D721Med (cell line): ENCODE measurements around the gene CCR1.

ENCODE experiments used
- DNase-seq: peaks from one replicate; pipeline ENCODE4 v3.0.0; 2011; ENCODE audit warnings: low spot score; ENCODE audit not compliant: insufficient read length
- FAIRE-seq: peaks from 2 replicates; lab custom pipeline; 2011; peaks lifted over from hg19 to GRCh38; lab: Jason Lieb, UNC
- TF ChIP-seq, protein P1 (sequence below): IDR thresholded peaks from 2 replicates; pipeline ENCODE4 v1.5.1; 2012; ENCODE audit warnings: mild to moderate bottlenecking, control low read depth; ENCODE audit not compliant: insufficient read depth; ENCODE audit errors: missing control alignments

CCR1 gene

DNA sequence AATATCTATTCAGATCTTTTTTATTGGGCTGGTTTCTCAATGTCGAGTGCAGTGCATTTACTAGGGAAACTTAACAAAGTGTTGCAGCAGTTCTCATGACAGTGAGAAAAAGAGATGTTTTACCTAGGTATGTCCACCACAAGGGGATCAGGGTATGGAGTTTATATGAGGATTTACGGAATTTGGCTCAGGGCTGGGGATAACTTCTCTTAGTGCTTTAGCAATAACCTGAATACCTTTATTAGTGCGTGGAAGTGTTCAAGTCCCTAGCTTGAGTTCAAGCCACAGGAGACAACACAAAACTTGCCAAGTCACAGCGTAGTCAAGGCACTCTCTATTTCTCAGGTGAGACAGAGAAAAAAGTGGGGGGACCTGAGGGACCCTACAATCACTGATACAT is 30.3 kb upstream of the CCR1 start:
- FAIRE-seq, result no peak
- TF ChIP-seq, protein P1, sequence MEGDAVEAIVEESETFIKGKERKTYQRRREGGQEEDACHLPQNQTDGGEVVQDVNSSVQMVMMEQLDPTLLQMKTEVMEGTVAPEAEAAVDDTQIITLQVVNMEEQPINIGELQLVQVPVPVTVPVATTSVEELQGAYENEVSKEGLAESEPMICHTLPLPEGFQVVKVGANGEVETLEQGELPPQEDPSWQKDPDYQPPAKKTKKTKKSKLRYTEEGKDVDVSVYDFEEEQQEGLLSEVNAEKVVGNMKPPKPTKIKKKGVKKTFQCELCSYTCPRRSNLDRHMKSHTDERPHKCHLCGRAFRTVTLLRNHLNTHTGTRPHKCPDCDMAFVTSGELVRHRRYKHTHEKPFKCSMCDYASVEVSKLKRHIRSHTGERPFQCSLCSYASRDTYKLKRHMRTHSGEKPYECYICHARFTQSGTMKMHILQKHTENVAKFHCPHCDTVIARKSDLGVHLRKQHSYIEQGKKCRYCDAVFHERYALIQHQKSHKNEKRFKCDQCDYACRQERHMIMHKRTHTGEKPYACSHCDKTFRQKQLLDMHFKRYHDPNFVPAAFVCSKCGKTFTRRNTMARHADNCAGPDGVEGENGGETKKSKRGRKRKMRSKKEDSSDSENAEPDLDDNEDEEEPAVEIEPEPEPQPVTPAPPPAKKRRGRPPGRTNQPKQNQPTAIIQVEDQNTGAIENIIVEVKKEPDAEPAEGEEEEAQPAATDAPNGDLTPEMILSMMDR, result no peak
- no peak for DNase-seq

DNA sequence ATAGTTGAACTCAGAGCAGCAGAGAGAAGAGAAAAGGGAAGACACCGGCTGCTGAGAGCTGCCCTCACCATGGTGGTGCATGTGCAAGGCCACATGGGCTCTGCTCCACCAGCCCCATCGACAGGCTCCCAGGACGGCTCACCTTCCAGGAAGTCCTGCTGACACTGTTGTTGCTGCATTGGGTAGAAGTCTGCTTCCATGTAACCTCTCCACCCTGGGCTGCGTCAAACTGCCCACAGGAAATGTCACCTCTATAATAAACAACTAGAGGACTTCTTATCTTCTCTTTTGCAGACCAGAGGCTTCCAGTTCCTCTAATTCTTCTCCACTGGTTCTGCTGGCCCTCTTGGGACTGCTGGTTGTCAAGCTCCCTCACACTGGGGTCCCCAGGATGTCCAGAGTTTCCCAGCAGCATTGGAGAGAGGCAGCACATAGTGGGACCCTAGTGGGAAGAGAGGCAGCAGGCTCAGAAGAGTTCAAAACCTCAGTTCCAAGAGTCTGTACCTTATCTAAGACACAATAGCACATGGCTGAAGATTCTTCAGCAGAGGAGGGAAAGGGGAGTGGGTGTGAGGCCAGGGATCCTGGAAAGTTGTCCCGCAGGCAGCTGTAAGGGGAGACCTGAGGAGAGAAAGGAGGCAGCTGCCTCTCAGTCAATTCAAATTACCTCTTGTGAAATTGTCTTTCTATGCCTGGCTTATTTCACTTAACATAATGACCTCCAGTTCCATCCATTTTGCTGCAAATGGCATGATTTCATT is 28.4 kb upstream of the CCR1 start:
- no peak for FAIRE-seq
- TF ChIP-seq, protein P1, result no peak
- no peak for DNase-seq

GRCh38 chr3:46235425-46235824 is 27.3 kb upstream of the CCR1 start:
- TF ChIP-seq, protein P1, result no peak
- no peak for DNase-seq
- FAIRE-seq, result no peak

GRCh38 chr3:46233194-46233593 is 25.1 kb upstream of the CCR1 start:
- FAIRE-seq, result no peak
- TF ChIP-seq, protein P1, result no peak

GRCh38 chr3:46231323-46231722 is 23.2 kb upstream of the CCR1 start:
- TF ChIP-seq, protein P1, result no peak
- no peak for DNase-seq
- no peak for FAIRE-seq

More at GRCh38 chr3:46233194-46233593, 25.1 kb upstream of the CCR1 start:
- DNase-seq, result no peak

- FAIRE-seq (peak; percentile 48), DNase-seq (no peak)
- TF ChIP-seq, protein P1, result no peak
These were observed 20.4 kb upstream of the CCR1 start for GRCh38 chr3:46228260-46229242.
